Right lobe of liver (tissue), 6 donors: ENCODE results near the gene GPRASP3. TPM values are rescaled to one million over a fixed set of nuclear protein-coding genes. Genes with fewer than 3 reads are reported as not detected.
A peak's percentile ranks its signal among the peaks of the same experiment; 100 is the strongest.

Source experiments
- ATAC-seq, 4 donors: fragments of 200-7000 bp; cut with Tn5 transposase; one replicate each; pipeline ENCODE4 v1.9.1; 2020; ENCODE audit warnings: mild to moderate bottlenecking in 4 of 4, moderate library complexity in 4 of 4
- DNase-seq, 3 donors: peaks; one replicate each; pipeline ENCODE4 v3.0.0-alpha.2; 2020
- H3K27ac ChIP-seq, 3 donors: fragments of 200-600 bp; one replicate each; pipeline ENCODE4 v1.8.0; 2022
- H3K27me3 ChIP-seq, 2 donors: fragments of 200-600 bp; one replicate each; pipeline ENCODE4 v1.8.0; 2022
- H3K36me3 ChIP-seq, 4 donors: fragments of 200-600 bp; sonication (generic) in 1 of 4; one replicate each; pipeline versions ENCODE4 v1.5.1 to v1.8.0; 2017 to 2022; ENCODE audit warnings: control low read depth in 1 of 4
- H3K4me1 ChIP-seq, 4 donors: fragments of 200-600 bp; sonication (generic) in 1 of 4; one replicate each; pipeline versions ENCODE4 v1.5.1 to v1.8.0; 2017 to 2022; ENCODE audit warnings: control low read depth in 1 of 4
- H3K4me3 ChIP-seq, 3 donors: fragments of 200-600 bp; one replicate each; pipeline ENCODE4 v1.8.0; 2022
- H3K9me3 ChIP-seq, 4 donors: fragments of 200-600 bp; sonication (generic) in 1 of 4; one replicate each; pipeline versions ENCODE4 v1.5.1 to v1.8.0; 2017 to 2022; ENCODE audit warnings: control low read depth in 1 of 4
- CTCF ChIP-seq, 4 donors: fragments of 200-600 bp in 3 of 4; fragments of 450-650 bp in 1 of 4; IDR thresholded peaks; one replicate each; pipeline versions ENCODE4 v1.5.1 to v1.8.0; 2016 to 2022; ENCODE audit warnings: antibody characterized with exemption in 4 of 4, mild to moderate bottlenecking in 2 of 4
- POLR2A ChIP-seq: fragments of 450-650 bp; IDR thresholded peaks from one replicate; pipeline ENCODE4 v1.6.1; 2017; ENCODE audit warnings: antibody characterized with exemption, mild to moderate bottlenecking
- WGBS: methylation state at CpG from one replicate; pipeline ENCODE4 v1.1.6; 2018; ENCODE audit warnings: low coverage, low lambda C conversion rate; ENCODE audit not compliant: insufficient coverage; ENCODE audit errors: missing lambda C conversion rate; 5-methylcytosine and 5-hydroxymethylcytosine counted together
- intact Hi-C, 2 donors: fragments of 100-400 bp; cut with DNase I; formaldehyde crosslinking; loops; one replicate each; pipeline versions ENCODE4 v1.11.2 to v1.14.1; 2022
- total RNA-seq, 6 experiments: library from RNA; depleted of rRNA in 2 of 6; stranded (reverse); fragments of >200 nt in 2 of 6; fragmentation: NEBNext Ultra II Directional in 3 of 6; extraction: Animal tissue kit (Norgen Biotek cat#: 25700) in 3 of 6; gene quantifications; one replicate each; pipeline versions ENCODE4 v1.1.0 to v1.2.4, GENCODE V29; 2016 to 2023
- donor health status: DM: no; HTN: yes; CAD: no.
- donor health status: DM: no; HTN: no; CAD: no.
- donor health status: DM: no; HTN: no; CAD: no.
- donor health status: DM: no; HTN: yes; CAD: no.
- donor health status: DM: no; HTN: yes; CAD: no.

The GPRASP3 gene
- total RNA-seq, 6 experiments from 2014 or later, result 1.7 to 3.4 (median 2.2) TPM

DNA sequence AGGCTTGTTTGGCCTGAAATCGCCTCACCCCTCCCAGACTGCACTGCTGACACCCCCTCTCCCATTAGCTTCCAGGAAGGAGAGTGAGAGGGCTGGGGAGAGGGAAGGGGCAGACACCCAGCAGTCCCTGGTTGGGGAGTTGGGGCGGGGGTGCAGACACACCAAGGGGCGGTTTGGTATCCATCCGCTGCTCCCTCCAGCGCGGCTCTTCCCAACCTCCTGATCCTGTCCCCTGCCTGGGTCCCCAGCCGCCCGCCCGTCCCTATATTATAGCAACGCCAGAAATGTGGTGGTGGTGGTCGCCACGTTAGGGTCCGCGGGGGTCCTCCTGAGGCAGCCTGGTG, 24.9 kb downstream of the GPRASP3 start:
- DNase-seq, result no peak
- no peak for ATAC-seq
- H3K27me3 ChIP-seq, result no peaks in the 10 kb centered on the region
- no peaks in the 10 kb centered on the region for H3K9me3 ChIP-seq
- no peaks in the 10 kb centered on the region for H3K4me1 ChIP-seq
- no peak overlapping the region for H3K27ac ChIP-seq
- H3K4me3 ChIP-seq, result peak overlapping the region in 2 of 3 donors; percentile 32 to 56
- TF ChIP-seq CTCF (IDR thresholded peaks at IDR 0.05) (no peak), POLR2A (no peak)
- intact Hi-C loops, result no loop called here
- no CpG with 5 or more reads among the region's 14 CpGs for WGBS
- H3K36me3 ChIP-seq, result no peaks in the 10 kb centered on the region

- WGBS, result 22% methylated on average over 10 of the region's 61 CpGs
- intact Hi-C loops, result no loop called here
- ATAC-seq, result peak; percentile 60 to 68 (median 66)
- Histone ChIP-seq H3K4me1 (no peaks in the 10 kb centered on the region), H3K9me3 (no peaks in the 10 kb centered on the region), H3K27me3 (no peaks in the 10 kb centered on the region), H3K36me3 (no peaks in the 10 kb centered on the region), H3K4me3 (peak overlapping the region; percentile 27 to 56 (median 32)), H3K27ac (no peak overlapping the region)
- DNase-seq, result peak; percentile 38 to 57 (median 39)
- TF ChIP-seq POLR2A (no peak), CTCF (IDR thresholded peaks at IDR 0.05) (no peak)
These were observed 25.5 kb downstream of the GPRASP3 start for GRCh38 chrX:102745857-102746584.

GRCh38 chrX:102765217-102765616, 44.7 kb downstream of the GPRASP3 start:
- 38% methylated on average over 2 of the region's 2 CpGs for WGBS
- intact Hi-C loops, result no loop called here
- Histone ChIP-seq H3K4me1 (no peaks in the 10 kb centered on the region), H3K9me3 (no peaks in the 10 kb centered on the region), H3K36me3 (no peaks in the 10 kb centered on the region), H3K4me3 (no peak overlapping the region), H3K27me3 (no peaks in the 10 kb centered on the region), H3K27ac (no peak overlapping the region)
- TF ChIP-seq CTCF (IDR thresholded peaks at IDR 0.05) (no peak), POLR2A (no peak)
- peak; percentile 36 to 75 (median 64) for ATAC-seq
- DNase-seq, result no peak

DNA sequence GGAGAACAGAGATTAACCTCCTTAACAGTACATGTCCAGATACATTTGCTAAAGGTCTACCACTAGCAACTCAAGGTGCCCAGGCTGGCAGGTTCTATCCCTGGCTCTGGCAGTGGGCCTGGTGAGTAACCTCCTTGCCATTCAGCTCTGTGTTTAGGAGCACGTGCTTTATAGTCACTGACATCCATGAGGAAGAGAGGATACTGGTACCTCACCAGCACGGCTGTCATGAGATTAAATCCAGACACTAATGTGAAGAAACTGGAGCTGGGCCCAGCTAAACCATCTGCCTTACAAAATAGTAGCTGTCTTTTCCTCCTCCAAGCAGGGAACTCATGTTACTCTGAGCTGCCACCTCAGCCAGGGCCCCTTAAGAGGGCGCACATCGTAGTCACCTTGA, 45.3 kb downstream of the GPRASP3 start:
- no peak for TF ChIP-seq CTCF (IDR thresholded peaks at IDR 0.05)
- TF ChIP-seq POLR2A, result no peak
- Histone ChIP-seq H3K9me3 (no peaks in the 10 kb centered on the region), H3K36me3 (no peaks in the 10 kb centered on the region), H3K27me3 (no peaks in the 10 kb centered on the region), H3K4me3 (no peak overlapping the region), H3K4me1 (no peaks in the 10 kb centered on the region), H3K27ac (no peak overlapping the region)
- DNase-seq, result no peak
- intact Hi-C loops, result no loop called here
- 41% methylated on average over 4 of the region's 4 CpGs for WGBS
- ATAC-seq, result peak in 1 of 4 donors; percentile 23
